Spleen (tissue), 11 donors: ENCODE measurements around the gene ABTB1. TPM values are rescaled to one million over a fixed set of nuclear protein-coding genes. Genes with fewer than 3 reads are reported as not detected.

ENCODE experiments used
- DNase-seq: peaks from one replicate; pipeline ENCODE4 v3.0.0-alpha.2; 2020
- H3K27ac ChIP-seq, 8 donors: fragments of 200-600 bp; sonication (generic) in 7 of 8; 1 replicate in 4 of 8; 2 replicates in 4 of 8; pipeline versions ENCODE4 v1.5.0 to v1.8.0; 2016 to 2021; ENCODE audit warnings: inconsistent platforms in 4 of 8, mild to moderate bottlenecking in 4 of 8, moderate library complexity in 1 of 8
- H3K27me3 ChIP-seq, 7 donors: fragments of 200-600 bp; sonication (generic) in 6 of 7; replicated peaks in 1 of 7; 1 replicate in 4 of 7; 2 replicates in 3 of 7; pipeline versions ENCODE4 v1.5.0 to v1.8.0; 2016 to 2021; ENCODE audit warnings: inconsistent platforms in 3 of 7, mild to moderate bottlenecking in 1 of 7
- H3K36me3 ChIP-seq, 6 donors: fragments of 200-600 bp; sonication (generic) in 5 of 6; 1 replicate in 4 of 6; 2 replicates in 2 of 6; pipeline versions ENCODE4 v1.5.0 to v1.8.0; 2016 to 2021; ENCODE audit warnings: inconsistent platforms in 2 of 6
- H3K4me1 ChIP-seq, 6 donors: fragments of 200-600 bp; sonication (generic) in 5 of 6; 1 replicate in 3 of 6; 2 replicates in 3 of 6; pipeline versions ENCODE4 v1.5.0 to v1.8.0; 2016 to 2021; ENCODE audit warnings: inconsistent platforms in 3 of 6
- H3K4me3 ChIP-seq, 8 donors: fragments of 200-600 bp; sonication (generic) in 7 of 8; 1 replicate in 4 of 8; 2 replicates in 4 of 8; pipeline versions ENCODE4 v1.5.0 to v1.8.0; 2016 to 2021; ENCODE audit warnings: inconsistent platforms in 4 of 8, mild to moderate bottlenecking in 4 of 8, moderate library complexity in 2 of 8
- H3K9me3 ChIP-seq, 8 donors: fragments of 200-600 bp; sonication (generic) in 7 of 8; 1 replicate in 4 of 8; 2 replicates in 4 of 8; pipeline versions ENCODE4 v1.5.0 to v1.8.0; 2016 to 2021; ENCODE audit warnings: inconsistent platforms in 4 of 8
- POLR2A ChIP-seq, 3 donors: fragments of 450-650 bp; IDR thresholded peaks; one replicate each; pipeline ENCODE4 v1.5.1; 2017; ENCODE audit warnings: antibody characterized with exemption in 3 of 3, mild to moderate bottlenecking in 1 of 3
- POLR2AphosphoS5 ChIP-seq, 3 donors: sonication (generic); formaldehyde crosslinking; IDR thresholded peaks; one replicate each; pipeline ENCODE4 v1.5.1; 2017; ENCODE audit warnings: antibody characterized with exemption in 3 of 3
- WGBS, 5 donors: extraction: QIAGEN DNeasy Blood & Tissue Kit in 3 of 5; methylation state at CpG; one replicate each; pipeline versions ENCODE4 v1.1.5 to v1.1.7; 2013 to 2018; 5-methylcytosine and 5-hydroxymethylcytosine counted together
- intact Hi-C: fragments of 100-400 bp; cut with DNase I; formaldehyde crosslinking; loops from one replicate; pipeline ENCODE4 v1.15.0; 2023; ENCODE audit warnings: low total_unique reads
- polyA plus RNA-seq, 3 donors: library from polyadenylated mRNA; stranded (reverse); fragments of 200-250 nt; gene quantifications; one replicate each; pipeline ENCODE4 v1.2.1, GENCODE V29; 2013
- total RNA-seq, 7 donors: library from RNA; depleted of rRNA in 3 of 7; stranded (reverse); fragments of >200 nt in 3 of 7; fragmentation: NEBNext Ultra II Directional in 4 of 7; extraction: Animal tissue kit (Norgen Biotek cat#: 25700) in 4 of 7; gene quantifications; one replicate each; pipeline versions ENCODE4 v1.1.0 to v1.2.1, GENCODE V29; 2016 to 2021
- TF ChIP-seq, protein P1 (sequence below), 11 experiments: fragments of 200-600 bp in 7 of 11; fragments of 450-650 bp in 4 of 11; sonication (generic) in 4 of 11; IDR thresholded peaks in 8 of 11; conservative IDR thresholded peaks in 3 of 11; 1 replicate in 7 of 11; 2 replicates in 4 of 11; pipeline versions ENCODE4 v1.4.0 to v1.8.0; 2016 to 2021; ENCODE audit warnings: antibody characterized with exemption in 11 of 11, inconsistent platforms in 4 of 11, mild to moderate bottlenecking in 1 of 11
- donor health status: healthy with polysubstance abuse.
- donor health status: DM: no; HTN: no; CAD: no; lungs with moderate emphysema.
- donor health status: DM: no; HTN: no; CAD: no.
- donor health status: Bipolar disorder and iron deficiency.
- donor health status: healthy.
- donor health status: DM: no; HTN: no; CAD: no.
- donor health status: DM: yes; HTN: yes; CAD: no.

ABTB1 gene
- total and polyA plus RNA-seq, 10 donors: 57.9 to 172 (median 145) TPM

DNA sequence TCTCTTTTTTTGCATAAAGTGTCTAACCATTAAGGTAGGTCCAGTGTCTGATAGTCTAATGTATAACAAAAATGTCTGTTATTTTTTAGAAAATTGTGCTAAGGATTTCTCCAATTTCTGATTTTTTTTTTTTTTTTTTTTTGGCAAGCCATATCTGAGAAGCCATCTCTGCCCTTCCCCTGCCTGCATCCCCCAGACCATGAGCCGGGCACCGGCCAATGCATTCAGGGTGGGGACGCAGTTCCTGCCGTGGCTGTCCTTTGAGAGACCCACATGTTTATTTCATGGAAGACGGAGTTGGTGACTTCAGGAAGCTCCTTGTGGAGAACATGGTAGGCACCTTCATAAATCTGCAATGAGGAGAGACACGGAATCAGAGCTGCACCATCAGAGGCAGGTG, 19.2 kb downstream of the ABTB1 start:
- H3K27ac ChIP-seq: no peak overlapping the region
- peaks cover 0 to 61% (median 7%) of the 10 kb centered on the region in 6 donors for H3K36me3 ChIP-seq
- H3K27me3 ChIP-seq: no peaks in the 10 kb centered on the region
- H3K4me1 ChIP-seq: peaks cover 5 to 33% (median 12%) of the 10 kb centered on the region in 6 donors
- DNase-seq: no peak
- 87 to 100% (median 95%) methylated on average over 6 of the region's 6 CpGs for WGBS, 5 donors
- no peak for TF ChIP-seq POLR2A (IDR thresholded peaks at IDR 0.05)
- no peak overlapping the region for H3K4me3 ChIP-seq
- intact Hi-C loops: loop anchor here (10.0 kb wide), 1 partner anchor 133 kb away; the partner anchor contains the start of gene MGLL
- H3K9me3 ChIP-seq: no peaks in the 10 kb centered on the region

DNA sequence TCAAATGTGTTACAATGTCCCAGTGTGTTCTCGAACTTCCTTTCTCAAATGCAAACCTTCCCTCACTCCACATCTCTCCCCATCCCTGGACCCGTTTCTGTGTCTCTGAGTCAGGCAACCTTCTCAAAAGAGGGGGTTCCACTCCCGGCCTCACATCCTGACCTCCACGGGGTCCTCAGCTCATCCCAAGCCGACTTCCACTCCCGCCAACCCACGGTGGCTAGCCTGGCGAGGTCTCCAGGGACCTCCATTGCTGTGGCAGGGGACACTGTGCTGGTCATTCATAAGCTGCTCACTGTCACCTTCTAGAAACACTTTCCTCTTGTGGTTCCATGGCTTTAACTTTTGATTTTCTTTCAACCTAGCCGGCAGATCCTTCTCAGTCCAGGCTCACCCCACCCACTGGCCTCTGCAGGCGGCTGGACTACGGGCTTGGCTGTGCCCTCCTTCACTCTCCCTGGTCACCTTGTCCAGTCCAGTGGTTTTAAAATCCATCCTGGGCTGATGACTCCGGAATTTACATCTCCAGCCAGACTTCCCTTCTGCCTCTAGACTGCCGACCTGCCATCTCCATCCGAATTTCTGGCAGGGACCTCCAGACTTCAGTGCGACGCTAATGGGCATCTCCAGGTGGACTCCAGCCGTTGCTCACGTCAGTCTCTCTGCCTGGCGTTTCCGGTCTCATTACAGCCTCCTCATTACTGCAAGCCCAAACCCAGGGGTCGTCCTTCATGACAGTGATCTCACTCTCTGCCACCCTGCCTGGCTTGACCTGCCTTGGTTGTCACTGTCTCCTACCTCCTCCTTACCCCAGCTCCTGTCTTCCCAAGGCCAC, 20.0 kb downstream of the ABTB1 start:
- 86 to 93% (median 91%) methylated on average over 21 of the region's 21 CpGs for whole genome bisulfite sequencing, 5 donors
- TF ChIP-seq, protein P1, sequence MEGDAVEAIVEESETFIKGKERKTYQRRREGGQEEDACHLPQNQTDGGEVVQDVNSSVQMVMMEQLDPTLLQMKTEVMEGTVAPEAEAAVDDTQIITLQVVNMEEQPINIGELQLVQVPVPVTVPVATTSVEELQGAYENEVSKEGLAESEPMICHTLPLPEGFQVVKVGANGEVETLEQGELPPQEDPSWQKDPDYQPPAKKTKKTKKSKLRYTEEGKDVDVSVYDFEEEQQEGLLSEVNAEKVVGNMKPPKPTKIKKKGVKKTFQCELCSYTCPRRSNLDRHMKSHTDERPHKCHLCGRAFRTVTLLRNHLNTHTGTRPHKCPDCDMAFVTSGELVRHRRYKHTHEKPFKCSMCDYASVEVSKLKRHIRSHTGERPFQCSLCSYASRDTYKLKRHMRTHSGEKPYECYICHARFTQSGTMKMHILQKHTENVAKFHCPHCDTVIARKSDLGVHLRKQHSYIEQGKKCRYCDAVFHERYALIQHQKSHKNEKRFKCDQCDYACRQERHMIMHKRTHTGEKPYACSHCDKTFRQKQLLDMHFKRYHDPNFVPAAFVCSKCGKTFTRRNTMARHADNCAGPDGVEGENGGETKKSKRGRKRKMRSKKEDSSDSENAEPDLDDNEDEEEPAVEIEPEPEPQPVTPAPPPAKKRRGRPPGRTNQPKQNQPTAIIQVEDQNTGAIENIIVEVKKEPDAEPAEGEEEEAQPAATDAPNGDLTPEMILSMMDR (IDR thresholded peaks at IDR 0.05 in 8 of 11, conservative IDR thresholded peaks at IDR 0.05 in 3 of 11): no peak
- no peak for TF ChIP-seq POLR2A (IDR thresholded peaks at IDR 0.05)
- no peak for TF ChIP-seq POLR2AphosphoS5 (IDR thresholded peaks at IDR 0.05)
- Histone ChIP-seq H3K4me1 (peaks cover 11 to 40% (median 19%) of the 10 kb centered on the region in 6 donors), H3K27me3 (no peaks in the 10 kb centered on the region), H3K36me3 (peaks cover 0 to 61% (median 7%) of the 10 kb centered on the region in 6 donors), H3K27ac (no peak overlapping the region), H3K9me3 (no peaks in the 10 kb centered on the region), H3K4me3 (no peak overlapping the region)
- intact Hi-C loops: loop anchor here (10.0 kb wide), 1 partner anchor 132 kb away; the partner anchor contains the start of gene MGLL
- DNase-seq: peak; percentile 69

DNA sequence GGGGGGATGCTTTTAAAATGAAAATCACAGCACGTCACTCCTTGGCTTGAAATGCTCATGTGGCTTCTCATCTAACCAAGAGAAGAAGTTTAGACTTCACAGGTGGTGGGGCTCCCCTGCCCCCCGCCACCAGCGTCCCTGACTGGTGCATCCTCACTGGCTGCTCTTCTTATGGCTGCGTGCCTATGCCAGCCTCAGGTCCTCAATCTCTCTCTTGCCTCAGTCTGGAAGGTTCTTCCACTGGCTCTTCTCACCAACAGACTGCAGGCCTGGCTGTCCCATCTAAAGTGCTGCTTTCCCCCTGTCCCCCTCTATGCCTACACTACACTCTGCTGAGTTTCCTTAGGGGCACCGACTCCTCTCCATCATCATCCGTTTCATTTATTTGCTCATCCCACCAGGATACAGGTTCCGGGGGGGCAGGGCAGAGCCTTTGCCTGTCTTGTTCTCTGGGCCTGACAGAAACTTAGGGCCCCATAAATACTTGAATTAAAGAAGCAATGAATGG, 20.6 kb downstream of the ABTB1 start:
- Histone ChIP-seq H3K27ac (no peak overlapping the region), H3K4me1 (peaks cover 14 to 47% (median 26%) of the 10 kb centered on the region in 6 donors), H3K36me3 (peaks cover 0 to 61% (median 7%) of the 10 kb centered on the region in 6 donors), H3K4me3 (no peak overlapping the region), H3K27me3 (no peaks in the 10 kb centered on the region), H3K9me3 (no peaks in the 10 kb centered on the region)
- DNase-seq: no peak
- WGBS, 5 donors: 87 to 95% (median 94%) methylated on average over 7 of the region's 7 CpGs
- intact Hi-C loops: loop anchor here (10.0 kb wide), 1 partner anchor 131 kb away; the partner anchor contains the start of gene MGLL
- TF ChIP-seq, protein P1 (IDR thresholded peaks at IDR 0.05 in 8 of 11, conservative IDR thresholded peaks at IDR 0.05 in 3 of 11): no peak
- TF ChIP-seq POLR2AphosphoS5 (IDR thresholded peaks at IDR 0.05) (no peak), POLR2A (IDR thresholded peaks at IDR 0.05) (no peak)

DNA sequence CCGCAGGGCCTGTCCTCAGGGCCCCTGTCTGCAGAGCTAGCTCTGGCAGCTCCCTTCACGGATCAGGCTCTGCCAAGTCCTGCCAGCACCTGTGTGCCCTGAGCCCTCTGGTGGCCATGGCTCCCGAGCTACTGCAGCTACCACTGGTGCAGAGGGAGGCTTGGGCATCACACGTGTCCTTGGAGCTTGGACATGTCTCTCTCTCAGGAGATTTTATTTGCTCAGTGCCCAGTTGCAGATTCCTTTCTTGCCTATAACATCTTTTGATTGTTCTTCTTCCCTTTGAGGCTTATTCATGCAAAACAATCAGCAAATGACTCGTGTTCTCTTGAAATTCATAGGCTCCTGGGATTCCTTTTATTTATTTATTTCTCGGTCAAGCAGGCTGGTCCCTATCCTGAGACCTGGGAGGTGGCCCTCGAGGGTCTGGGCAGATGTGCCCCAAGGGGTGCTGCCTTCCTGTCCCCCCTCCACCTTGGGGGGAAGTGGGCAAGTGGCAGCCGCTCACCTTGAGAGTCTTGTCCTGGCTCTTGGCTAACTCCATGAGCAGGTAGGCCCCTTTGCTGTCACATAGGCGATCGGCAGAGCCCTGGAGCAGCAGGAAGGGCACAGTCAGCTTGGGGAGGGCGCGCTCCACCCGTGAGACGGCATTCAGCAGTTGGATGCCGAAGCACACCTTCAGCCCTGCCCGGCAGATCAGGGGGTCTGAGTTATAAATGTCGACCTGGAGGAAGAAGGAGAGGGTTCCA, 21.9 kb downstream of the ABTB1 start:
- Histone ChIP-seq H3K36me3 (peaks cover 0 to 52% (median 7%) of the 10 kb centered on the region in 6 donors), H3K27ac (peak overlapping the region in 1 of 8 donors; percentile 20), H3K27me3 (no peaks in the 10 kb centered on the region), H3K4me3 (no peak overlapping the region), H3K9me3 (no peaks in the 10 kb centered on the region), H3K4me1 (peaks cover 14 to 59% (median 37%) of the 10 kb centered on the region in 6 donors)
- peak; percentile 90 for DNase-seq
- peak in 2 of 3 donors; percentile 45 to 53 for TF ChIP-seq POLR2AphosphoS5 (IDR thresholded peaks at IDR 0.05)
- TF ChIP-seq, protein P1 (IDR thresholded peaks at IDR 0.05 in 8 of 11, conservative IDR thresholded peaks at IDR 0.05 in 3 of 11): peak in 8 of 11 experiments; percentile 35 to 55 (median 42)
- no peak for TF ChIP-seq POLR2A (IDR thresholded peaks at IDR 0.05)
- intact Hi-C loops: loop anchor here (10.0 kb wide), 1 partner anchor 130 kb away; the partner anchor contains the start of gene MGLL
- 72 to 87% (median 83%) methylated on average over 16 to 17 of the region's 17 CpGs for WGBS, 5 donors
